Thoracic aorta (tissue), 2 donors: ENCODE results near the gene COL2A1. TPM values are rescaled to one million over a fixed set of nuclear protein-coding genes. Genes with fewer than 3 reads are reported as not detected.

ENCODE experiments used
- ATAC-seq: fragments of 150-250 bp; one replicate; pipeline ENCODE4 v1.8.0; 2017; ENCODE audit warnings: low read depth; ENCODE audit not compliant: insufficient number of reproducible peaks, low FRiP score
- DNase-seq: peaks from one replicate; pipeline ENCODE4 v3.0.0-alpha.2; 2020; ENCODE audit warnings: low spot score
- H3K27ac ChIP-seq, 2 donors: fragments of 200-600 bp; sonication (generic); 1 replicate in 1 of 2; 2 replicates in 1 of 2; pipeline ENCODE4 v1.5.1; 2016; ENCODE audit warnings: mild to moderate bottlenecking in 2 of 2, moderate library complexity in 2 of 2
- H3K27me3 ChIP-seq: fragments of 200-600 bp; sonication (generic); replicated peaks from 2 replicates; pipeline ENCODE4 v1.6.0; 2016; ENCODE audit warnings: mild to moderate bottlenecking; ENCODE audit not compliant: insufficient read depth
- H3K36me3 ChIP-seq: fragments of 200-600 bp; sonication (generic); one replicate; pipeline ENCODE4 v1.5.1; 2016
- H3K4me1 ChIP-seq, 2 donors: fragments of 200-600 bp; sonication (generic); 1 replicate in 1 of 2; 2 replicates in 1 of 2; pipeline versions ENCODE4 v1.5.1 to v1.6.0; 2016; ENCODE audit warnings: low read depth in 2 of 2, mild to moderate bottlenecking in 1 of 2; ENCODE audit not compliant: control insufficient read depth in 1 of 2
- H3K4me3 ChIP-seq: fragments of 200-600 bp; sonication (generic); 2 replicates; pipeline ENCODE4 v1.5.1; 2016; ENCODE audit warnings: mild to moderate bottlenecking
- H3K9me3 ChIP-seq: fragments of 200-600 bp; sonication (generic); 2 replicates; pipeline ENCODE4 v1.5.1; 2016
- CTCF ChIP-seq: fragments of 200-600 bp; sonication (generic); IDR thresholded peaks from one replicate; pipeline ENCODE4 v1.5.1; 2019; ENCODE audit warnings: antibody characterized with exemption
- total RNA-seq, 2 donors: library from RNA; depleted of rRNA; stranded (reverse); fragments of >200 nt; gene quantifications; one replicate each; pipeline versions ENCODE4 v1.1.0 to v1.2.3, GENCODE V29; 2016

COL2A1 gene
- total RNA-seq, 2 donors from 2014 or later = 0.14 TPM; not detected in 1

GRCh38 chr12:48034835-48035805 is 30.8 kb upstream of the COL2A1 start:
- Histone ChIP-seq H3K9me3 (no peaks in the 10 kb centered on the region), H3K27me3 (no peaks in the 10 kb centered on the region), H3K4me3 (no peak overlapping the region), H3K4me1 (no peaks in the 10 kb centered on the region), H3K27ac (no peak overlapping the region), H3K36me3 (no peaks in the 10 kb centered on the region)
- no peak for TF ChIP-seq CTCF
- no peak for ATAC-seq
- no peak for DNase-seq

GRCh38 chr12:48033451-48033850 is 29.2 kb upstream of the COL2A1 start:
- ATAC-seq (no peak), DNase-seq (no peak)
- H3K27me3 ChIP-seq = no peaks in the 10 kb centered on the region
- no peak overlapping the region for H3K27ac ChIP-seq
- TF ChIP-seq CTCF = no peak
- no peaks in the 10 kb centered on the region for H3K9me3 ChIP-seq
- no peaks in the 10 kb centered on the region for H3K36me3 ChIP-seq
- H3K4me3 ChIP-seq = no peak overlapping the region
- H3K4me1 ChIP-seq = no peaks in the 10 kb centered on the region

- Histone ChIP-seq H3K4me3 (no peak overlapping the region), H3K9me3 (no peaks in the 10 kb centered on the region), H3K36me3 (no peaks in the 10 kb centered on the region), H3K4me1 (no peaks in the 10 kb centered on the region), H3K27ac (no peak overlapping the region), H3K27me3 (no peaks in the 10 kb centered on the region)
- no peak for TF ChIP-seq CTCF
- DNase-seq = no peak
- no peak for ATAC-seq
These were observed 28.3 kb upstream of the COL2A1 start for GRCh38 chr12:48032597-48032996.

GRCh38 chr12:48031135-48031960 is 27.1 kb upstream of the COL2A1 start:
- Histone ChIP-seq H3K27me3 (no peaks in the 10 kb centered on the region), H3K9me3 (no peaks in the 10 kb centered on the region), H3K4me3 (no peak overlapping the region), H3K4me1 (no peaks in the 10 kb centered on the region), H3K36me3 (no peaks in the 10 kb centered on the region), H3K27ac (no peak overlapping the region)
- no peak for DNase-seq
- TF ChIP-seq CTCF = no peak
- no peak for ATAC-seq

GRCh38 chr12:48030173-48030650 is 25.9 kb upstream of the COL2A1 start:
- ATAC-seq (no peak), DNase-seq (no peak)
- H3K27me3 ChIP-seq = no peaks in the 10 kb centered on the region
- H3K27ac ChIP-seq = no peak overlapping the region
- no peak for TF ChIP-seq CTCF
- no peaks in the 10 kb centered on the region for H3K36me3 ChIP-seq
- H3K4me3 ChIP-seq = no peak overlapping the region
- H3K4me1 ChIP-seq = no peaks in the 10 kb centered on the region
- H3K9me3 ChIP-seq = no peaks in the 10 kb centered on the region
